PC-9 (cell line): ENCODE data around the gene IGSF6. TPM values are rescaled to one million over a fixed set of nuclear protein-coding genes. Genes with fewer than 3 reads are reported as not detected.

Experiments
- BruUV-seq: library from RNA; stranded (reverse); fragments of 400-500 nt; replicated peaks from 2 replicates; lab custom pipeline; 2021; lab: Mats Ljungman, UMichigan
- CTCF ChIA-PET: fragments of 300-600 bp; sonication (Branson Sonifier 250); formaldehyde crosslinking; loops from one replicate; lab custom pipeline; 2022; ENCODE audit warnings: antibody characterized with exemption; lab: Charles Lee
- POLR2A ChIA-PET: fragments of 300-600 bp; sonication (Branson Sonifier 250); formaldehyde crosslinking; loops from one replicate; lab custom pipeline; 2022; ENCODE audit warnings: antibody characterized with exemption; ENCODE audit not compliant: unreplicated experiment; lab: Charles Lee
- DNase-seq, 2 experiments: peaks; one replicate each; pipeline versions ENCODE4 v3.0.0 to v3.0.0-alpha.2; 2015 to 2022; ENCODE audit warnings: mixed read lengths in 1 of 2
- H2AFZ ChIP-seq: fragments of 200-600 bp; sonication (generic); 2 replicates; pipeline ENCODE4 v1.8.1; 2017; ENCODE audit warnings: antibody characterized with exemption
- H3F3A ChIP-seq: fragments of 200-600 bp; sonication (generic); 2 replicates; pipeline ENCODE4 v1.8.1; 2017; ENCODE audit warnings: antibody characterized with exemption, mild to moderate bottlenecking, low read depth; ENCODE audit not compliant: insufficient read depth
- H3K27ac ChIP-seq: fragments of 200-600 bp; sonication (generic); 2 replicates; pipeline ENCODE4 v1.6.1; 2016; ENCODE audit warnings: mixed run types
- H3K27me3 ChIP-seq: fragments of 200-600 bp; sonication (generic); 2 replicates; pipeline ENCODE4 v1.6.1; 2016; ENCODE audit warnings: low read depth, mixed run types; ENCODE audit not compliant: insufficient read depth
- H3K36me3 ChIP-seq: fragments of 200-600 bp; sonication (generic); 2 replicates; pipeline ENCODE4 v1.6.1; 2016; ENCODE audit warnings: low read depth, mixed run types
- H3K4me1 ChIP-seq: fragments of 200-600 bp; sonication (generic); replicated peaks from 2 replicates; pipeline ENCODE4 v1.6.1; 2016; ENCODE audit warnings: mixed run types; ENCODE audit not compliant: insufficient read depth
- H3K4me2 ChIP-seq: fragments of 200-600 bp; sonication (generic); 2 replicates; pipeline ENCODE4 v1.6.1; 2017; ENCODE audit warnings: mixed run types
- H3K4me3 ChIP-seq: fragments of 200-600 bp; sonication (generic); 2 replicates; pipeline ENCODE4 v1.6.1; 2016; ENCODE audit warnings: mixed run types
- H3K79me2 ChIP-seq: fragments of 200-600 bp; sonication (generic); 2 replicates; pipeline ENCODE4 v1.6.1; 2017; ENCODE audit warnings: low read depth, mixed run types
- H3K9me2 ChIP-seq: fragments of 200-600 bp; sonication (generic); 2 replicates; pipeline ENCODE4 v1.8.1; 2017; ENCODE audit warnings: mild to moderate bottlenecking; ENCODE audit not compliant: insufficient read depth
- H3K9me3 ChIP-seq: fragments of 200-600 bp; sonication (generic); 2 replicates; pipeline ENCODE4 v1.8.1; 2016; ENCODE audit warnings: low read depth; ENCODE audit not compliant: insufficient read depth
- H4K20me1 ChIP-seq: fragments of 200-600 bp; sonication (generic); 2 replicates; pipeline ENCODE4 v1.8.1; 2017; ENCODE audit not compliant: insufficient read depth
- CTCF ChIP-seq: fragments of 200-600 bp; sonication (generic); conservative IDR thresholded peaks from 2 replicates; pipeline ENCODE4 v1.6.1; 2017; ENCODE audit warnings: mixed run types, antibody characterized with exemption, mild to moderate bottlenecking, moderate library complexity
- EZH2 ChIP-seq: fragments of 200-600 bp; sonication (generic); IDR thresholded peaks from 2 replicates; pipeline ENCODE4 v1.8.0; 2017; ENCODE audit warnings: antibody characterized with exemption, low read depth
- intact Hi-C: fragments of 100-400 bp; cut with micrococcal nuclease; formaldehyde crosslinking; loops from one replicate; pipeline ENCODE4 v1.10.0; 2022; ENCODE audit not compliant: unreplicated experiment
- total RNA-seq: library from RNA; stranded (reverse); gene quantifications from 2 replicates; pipeline ENCODE4 v1.2.3, GENCODE V29; 2021

Gene IGSF6
- total RNA-seq, 1 experiment from 2014 or later, result not detected

- H4K20me1 ChIP-seq, result no peaks in the 10 kb centered on the region
- no peak overlapping the region for H3K27ac ChIP-seq
- intact Hi-C loops, result loop anchor here (1.0 to 5.0 kb wide), 3 partner anchors 51 to 440 kb away; no protein-coding TSS in a partner anchor
- ChIA-PET CTCF (interaction anchor here (0.6 to 1.4 kb wide), 8 partner anchors 8 to 531 kb away, joined by 4 to 13 read pairs (median 6); no protein-coding TSS in a partner anchor), POLR2A (interaction anchor here (0.6 kb wide), 2 partner anchors 323 to 1431 kb away, joined by 5 read pairs; no protein-coding TSS in a partner anchor)
- H3K4me1 ChIP-seq, result no peaks in the 10 kb centered on the region
- no peak overlapping the region for H3K4me2 ChIP-seq
- H3K4me3 ChIP-seq, result no peak overlapping the region
- no peak overlapping the region for H2AFZ ChIP-seq
- DNase-seq, result peak; percentile 24 to 39
- no peaks in the 10 kb centered on the region for H3K79me2 ChIP-seq
- no TSS peak for BruUV-seq
- no peaks in the 10 kb centered on the region for H3K9me2 ChIP-seq
- peaks cover 30% of the 10 kb centered on the region; the same call in 1 of the 2 replicates for H3F3A ChIP-seq
- TF ChIP-seq EZH2 (no peak), CTCF (peak; percentile 89)
- H3K9me3 ChIP-seq, result no peaks in the 10 kb centered on the region
- no peaks in the 10 kb centered on the region for H3K27me3 ChIP-seq
- no peaks in the 10 kb centered on the region for H3K36me3 ChIP-seq
Observed at GRCh38 chr16:21656795-21657768, 4.7 kb upstream of the IGSF6 start.

GRCh38 chr16:21654881-21655280 lies 2.5 kb upstream of the IGSF6 start:
- ChIA-PET CTCF (no interaction called here), POLR2A (no interaction called here)
- Histone ChIP-seq H3K36me3 (no peaks in the 10 kb centered on the region), H3K79me2 (peaks cover 6% of the 10 kb centered on the region; the same call in 1 of the 2 replicates), H3K4me1 (no peaks in the 10 kb centered on the region), H3K4me2 (no peak overlapping the region), H4K20me1 (no peaks in the 10 kb centered on the region), H3K27ac (no peak overlapping the region), H2AFZ (no peak overlapping the region), H3F3A (peaks cover 27% of the 10 kb centered on the region; the same call in 1 of the 2 replicates), H3K9me2 (no peaks in the 10 kb centered on the region), H3K27me3 (no peaks in the 10 kb centered on the region), H3K9me3 (no peaks in the 10 kb centered on the region), H3K4me3 (no peak overlapping the region)
- DNase-seq, result no peak
- intact Hi-C loops, result loop anchor here (5.0 kb wide), 2 partner anchors 147 to 442 kb away; no protein-coding TSS in a partner anchor
- TF ChIP-seq EZH2 (no peak), CTCF (no peak)
- no TSS peak for BruUV-seq

- H3K4me2 ChIP-seq, result no peak overlapping the region
- H3K36me3 ChIP-seq, result no peaks in the 10 kb centered on the region
- intact Hi-C loops, result no loop called here
- no peaks in the 10 kb centered on the region for H3K4me1 ChIP-seq
- DNase-seq, result no peak
- H3K27ac ChIP-seq, result no peak overlapping the region
- no peak overlapping the region for H3K4me3 ChIP-seq
- no TSS peak for BruUV-seq
- H3K27me3 ChIP-seq, result no peaks in the 10 kb centered on the region
- no peaks in the 10 kb centered on the region for H3K9me3 ChIP-seq
- ChIA-PET POLR2A (no interaction called here), CTCF (interaction anchor here (0.6 kb wide), 2 partner anchors 340 to 386 kb away, joined by 11 to 18 read pairs; no protein-coding TSS in a partner anchor)
- H3K9me2 ChIP-seq, result no peaks in the 10 kb centered on the region
- TF ChIP-seq CTCF (no peak), EZH2 (no peak)
- no peaks in the 10 kb centered on the region for H4K20me1 ChIP-seq
- H3K79me2 ChIP-seq, result peaks cover 9% of the 10 kb centered on the region; the same call in 1 of the 2 replicates
- no peak overlapping the region for H2AFZ ChIP-seq
- peaks cover 24% of the 10 kb centered on the region; the same call in 1 of the 2 replicates for H3F3A ChIP-seq
Observed at GRCh38 chr16:21654466-21654865, 2.1 kb upstream of the IGSF6 start.
